PFSK-1 (cell line): ENCODE results near the gene YIF1A.

Source experiments
- FOXP2 ChIP-seq: optimal IDR thresholded peaks from 2 replicates; pipeline ENCODE3; 2011; ENCODE audit warnings: borderline replicate concordance, control low read depth, inconsistent platforms; ENCODE audit not compliant: insufficient read depth; ENCODE audit errors: extremely low read length, extremely low read depth
- POLR2AphosphoS5 ChIP-seq: IDR thresholded peaks from 2 replicates; pipeline ENCODE4 v1.6.1; 2012; ENCODE audit warnings: low read depth, mild to moderate bottlenecking, control low read depth, low read length, moderate library complexity
- SIN3A ChIP-seq: IDR thresholded peaks from 2 replicates; pipeline ENCODE4 v1.6.1; 2012; ENCODE audit warnings: mild to moderate bottlenecking, low read length, moderate library complexity, borderline replicate concordance; ENCODE audit not compliant: insufficient read depth
- TAF1 ChIP-seq: IDR thresholded peaks from 2 replicates; pipeline ENCODE4 v1.6.1; 2012; ENCODE audit warnings: low read length, control low read depth, borderline replicate concordance; ENCODE audit not compliant: insufficient read depth
- TF ChIP-seq, protein P1 (sequence below), 2 experiments: IDR thresholded peaks; 2 replicates each; pipeline versions ENCODE4 v1.6.1 to v1.8.0; 2011 to 2012; ENCODE audit warnings: low read depth in 2 of 2, low read length in 2 of 2, control low read depth in 1 of 2, inconsistent platforms in 1 of 2, mild to moderate bottlenecking in 1 of 2, moderate library complexity in 1 of 2; ENCODE audit not compliant: insufficient read depth in 1 of 2

Gene YIF1A

GRCh38 chr11:66247295-66247694, 41.6 kb downstream of the YIF1A start:
- TF ChIP-seq, protein P1, sequence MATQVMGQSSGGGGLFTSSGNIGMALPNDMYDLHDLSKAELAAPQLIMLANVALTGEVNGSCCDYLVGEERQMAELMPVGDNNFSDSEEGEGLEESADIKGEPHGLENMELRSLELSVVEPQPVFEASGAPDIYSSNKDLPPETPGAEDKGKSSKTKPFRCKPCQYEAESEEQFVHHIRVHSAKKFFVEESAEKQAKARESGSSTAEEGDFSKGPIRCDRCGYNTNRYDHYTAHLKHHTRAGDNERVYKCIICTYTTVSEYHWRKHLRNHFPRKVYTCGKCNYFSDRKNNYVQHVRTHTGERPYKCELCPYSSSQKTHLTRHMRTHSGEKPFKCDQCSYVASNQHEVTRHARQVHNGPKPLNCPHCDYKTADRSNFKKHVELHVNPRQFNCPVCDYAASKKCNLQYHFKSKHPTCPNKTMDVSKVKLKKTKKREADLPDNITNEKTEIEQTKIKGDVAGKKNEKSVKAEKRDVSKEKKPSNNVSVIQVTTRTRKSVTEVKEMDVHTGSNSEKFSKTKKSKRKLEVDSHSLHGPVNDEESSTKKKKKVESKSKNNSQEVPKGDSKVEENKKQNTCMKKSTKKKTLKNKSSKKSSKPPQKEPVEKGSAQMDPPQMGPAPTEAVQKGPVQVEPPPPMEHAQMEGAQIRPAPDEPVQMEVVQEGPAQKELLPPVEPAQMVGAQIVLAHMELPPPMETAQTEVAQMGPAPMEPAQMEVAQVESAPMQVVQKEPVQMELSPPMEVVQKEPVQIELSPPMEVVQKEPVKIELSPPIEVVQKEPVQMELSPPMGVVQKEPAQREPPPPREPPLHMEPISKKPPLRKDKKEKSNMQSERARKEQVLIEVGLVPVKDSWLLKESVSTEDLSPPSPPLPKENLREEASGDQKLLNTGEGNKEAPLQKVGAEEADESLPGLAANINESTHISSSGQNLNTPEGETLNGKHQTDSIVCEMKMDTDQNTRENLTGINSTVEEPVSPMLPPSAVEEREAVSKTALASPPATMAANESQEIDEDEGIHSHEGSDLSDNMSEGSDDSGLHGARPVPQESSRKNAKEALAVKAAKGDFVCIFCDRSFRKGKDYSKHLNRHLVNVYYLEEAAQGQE (IDR thresholded peaks at IDR 0.05; ENCODE audit: insufficient read depth in 1 of 2, low read depth in 2 of 2, low read length in 2 of 2), result no peak
- TF ChIP-seq TAF1 (no peak), FOXP2 (no peak), SIN3A (no peak)

DNA sequence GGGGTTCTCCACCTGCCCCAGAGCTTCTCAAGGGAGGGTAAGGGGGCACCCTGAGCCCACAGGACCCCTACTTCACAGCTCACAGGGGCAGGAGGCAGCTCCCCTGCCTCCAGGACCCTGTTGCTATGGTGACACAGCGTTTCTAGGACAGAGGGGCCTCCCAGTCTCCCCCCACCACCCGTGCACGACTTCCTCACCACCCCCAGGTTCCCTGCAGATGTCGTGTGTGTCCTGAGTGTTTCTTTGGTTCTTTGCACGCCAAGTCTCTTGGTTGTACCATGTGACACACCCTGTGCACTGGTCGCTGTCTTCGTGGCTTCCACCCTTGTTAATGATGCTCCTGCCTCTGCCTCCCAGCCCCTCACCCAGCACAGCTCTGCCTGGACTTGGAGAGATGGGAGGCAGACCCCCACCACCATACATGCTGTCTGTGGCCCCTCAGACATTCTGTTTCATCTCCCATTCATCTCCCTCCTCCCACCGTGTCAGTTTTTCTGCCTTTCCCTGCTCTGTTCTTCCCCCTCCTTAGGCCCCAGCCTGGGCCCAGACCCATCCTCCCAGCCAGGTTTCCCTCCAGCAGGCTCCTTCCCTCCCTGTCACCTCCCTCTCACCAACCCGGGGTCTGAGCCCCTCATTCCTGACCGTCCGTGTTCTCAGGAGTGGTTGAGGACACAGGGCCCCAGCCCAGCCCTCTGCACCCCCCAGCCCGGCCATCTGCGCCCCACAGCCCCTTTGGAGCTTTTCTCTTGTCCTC, 45.0 kb downstream of the YIF1A start:
- TF ChIP-seq FOXP2, result no peak
- TF ChIP-seq SIN3A, result no peak

DNA sequence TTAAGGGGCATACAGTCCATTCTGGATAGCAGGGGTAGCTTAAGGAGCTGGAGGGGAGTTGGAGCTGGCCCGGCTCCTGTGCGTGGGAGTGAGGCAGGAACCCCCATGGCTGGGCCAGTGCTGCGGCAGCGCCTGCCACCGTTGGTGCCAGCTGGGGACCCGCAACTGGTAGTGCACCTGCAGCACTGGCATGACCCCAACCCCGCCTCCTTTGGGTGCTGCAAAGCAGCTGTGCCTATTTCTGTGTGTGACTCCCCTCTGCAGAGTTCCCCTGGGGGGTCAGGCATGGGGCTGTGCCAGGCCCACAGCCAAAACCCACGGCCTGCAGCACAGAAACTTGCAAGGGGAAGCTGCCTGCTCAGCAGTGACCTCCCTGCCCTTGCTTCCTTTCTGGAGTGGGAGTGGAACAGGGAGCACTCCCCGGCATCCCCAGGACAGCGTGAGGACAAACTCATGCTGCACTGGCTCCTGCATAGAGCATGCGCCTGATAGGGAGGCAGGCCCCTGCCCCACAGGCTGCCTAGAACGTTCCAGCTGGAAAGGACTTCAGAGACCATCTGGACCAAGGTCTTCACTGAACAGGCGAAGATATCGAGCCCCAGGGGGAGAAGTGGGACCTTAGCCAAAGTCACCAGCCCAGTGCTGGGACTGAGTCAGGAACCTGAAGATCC, 46.7 kb downstream of the YIF1A start:
- no peak for TF ChIP-seq FOXP2
- no peak for TF ChIP-seq POLR2AphosphoS5
- TF ChIP-seq TAF1, result no peak
- TF ChIP-seq SIN3A, result no peak
- TF ChIP-seq, protein P1 (IDR thresholded peaks at IDR 0.05; ENCODE audit: insufficient read depth in 1 of 2, low read depth in 2 of 2, low read length in 2 of 2), result no peak

- TF ChIP-seq TAF1, result no peak
- TF ChIP-seq FOXP2, result no peak
- TF ChIP-seq, protein P1 (IDR thresholded peaks at IDR 0.05; ENCODE audit: insufficient read depth in 1 of 2, low read depth in 2 of 2, low read length in 2 of 2), result no peak
- TF ChIP-seq POLR2AphosphoS5, result no peak
- TF ChIP-seq SIN3A, result no peak
Measured at GRCh38 chr11:66240781-66241136, 48.2 kb downstream of the YIF1A start.

- TF ChIP-seq POLR2AphosphoS5, result no peak
- TF ChIP-seq SIN3A, result no peak
- no peak for TF ChIP-seq FOXP2
- no peak for TF ChIP-seq TAF1
- TF ChIP-seq, protein P1 (IDR thresholded peaks at IDR 0.05; ENCODE audit: insufficient read depth in 1 of 2, low read depth in 2 of 2, low read length in 2 of 2), result no peak
Measured at GRCh38 chr11:66239998-66240780, 48.8 kb downstream of the YIF1A start.
